K562 (cell line): Measurements from ENCODE around the gene KIAA1958. TPM values are rescaled to one million over a fixed set of nuclear protein-coding genes. Genes with fewer than 3 reads are reported as not detected.

Experiments used
- CCNT2 ChIP-seq: IDR thresholded peaks from 2 replicates; pipeline ENCODE4 v1.6.1; 2011; ENCODE audit warnings: borderline replicate concordance, low read depth, mild to moderate bottlenecking, moderate library complexity, mixed read lengths, low read length; ENCODE audit not compliant: insufficient read length; ENCODE audit errors: extremely low read depth
- ETV6 ChIP-seq, 3 experiments: fragments of 150-350 bp in 1 of 3; sonication (generic) in 1 of 3; formaldehyde crosslinking in 1 of 3; IDR thresholded peaks; 2 replicates each; pipeline versions ENCODE4 v1.6.1 to v1.8.0; 2014 to 2022; ENCODE audit warnings: borderline replicate concordance in 2 of 3, low read depth in 2 of 3, antibody characterized with exemption in 1 of 3, low read length in 1 of 3, mild to moderate bottlenecking in 1 of 3, missing genetic modification reagents in 1 of 3
- FOS ChIP-seq: IDR thresholded peaks from 3 replicates; pipeline ENCODE4 v1.6.1; 2011; ENCODE audit not compliant: insufficient read length; ENCODE audit errors: extremely low read depth
- GABPB2 ChIP-seq: fragments of 250-450 bp; sonication (Bioruptor Pico); conservative IDR thresholded peaks from 2 replicates; pipeline ENCODE4 v1.5.1; 2021; ENCODE audit warnings: mild to moderate bottlenecking
- JUN ChIP-seq, 2 experiments: sonication (generic) in 1 of 2; formaldehyde crosslinking in 1 of 2; IDR thresholded peaks; 2 replicates each; pipeline versions ENCODE4 v1.6.1 to v1.8.0; 2012 to 2022; ENCODE audit warnings: borderline replicate concordance in 2 of 2, mild to moderate bottlenecking in 2 of 2, improper control_type of control experiment in 1 of 2, low read depth in 1 of 2, low read length in 1 of 2, missing genetic modification reagents in 1 of 2
- KLF1 ChIP-seq: fragments of 450-650 bp; IDR thresholded peaks from 2 replicates; pipeline ENCODE4 v1.6.1; 2016; ENCODE audit warnings: missing genetic modification characterization, missing compliant biosample characterization
- PTBP1 ChIP-seq: fragments of 200-400 bp; formaldehyde crosslinking; IDR thresholded peaks from 2 replicates; pipeline ENCODE4 v1.6.1; 2017; ENCODE audit warnings: low read depth, low read length
- PURB ChIP-seq: sonication (generic); formaldehyde crosslinking; IDR thresholded peaks from 2 replicates; pipeline ENCODE4 v1.9.0; 2021; ENCODE audit warnings: low read depth, mild to moderate bottlenecking, missing genetic modification reagents
- SAP30 ChIP-seq: fragments of 200-600 bp; sonication (generic); IDR thresholded peaks from 2 replicates; pipeline ENCODE4 v1.6.1; 2012; ENCODE audit warnings: borderline replicate concordance, low read depth, mild to moderate bottlenecking, moderate library complexity, low read length, control low read depth, inconsistent platforms; ENCODE audit not compliant: insufficient read depth, poor library complexity, severe bottlenecking
- SLC30A9 ChIP-seq: fragments of 250-450 bp; sonication (Bioruptor Pico); IDR thresholded peaks from 2 replicates; pipeline ENCODE4 v1.8.0; 2022; ENCODE audit warnings: mild to moderate bottlenecking, moderate library complexity
- TCF7 ChIP-seq: sonication (generic); IDR thresholded peaks from 2 replicates; pipeline ENCODE4 v1.6.1; 2016; ENCODE audit warnings: antibody characterized with exemption, borderline replicate concordance
- ZNF165 ChIP-seq: fragments of 250-450 bp; sonication (Bioruptor Pico); IDR thresholded peaks from 2 replicates; pipeline ENCODE4 v1.4.0; 2020; ENCODE audit warnings: borderline replicate concordance
- ZNF239 ChIP-seq: fragments of 250-450 bp; sonication (Bioruptor Pico); IDR thresholded peaks from 2 replicates; pipeline ENCODE4 v1.4.0; 2020; ENCODE audit warnings: mild to moderate bottlenecking
- polyA plus RNA-seq, 8 experiments: library from polyadenylated mRNA; depleted of rRNA in 4 of 8; stranded (reverse) in 5 of 8; unstranded in 3 of 8; fragments of >200 nt; fragmentation: Nextera tagmentation in 2 of 8; fragmentation: Illumina TruSeq in 1 of 8; extraction: Ambion mirVana in 2 of 8; extraction: Trizol in 1 of 8; gene quantifications; 2 replicates each; pipeline versions ENCODE4 v1.2.1 to v1.2.3, GENCODE V29; 2011 to 2014; ENCODE audit warnings: inconsistent platforms in 1 of 8, missing spikeins in 1 of 8
- total RNA-seq, 7 experiments: library from RNA; depleted of rRNA in 6 of 7; stranded (reverse); fragments of >200 nt in 6 of 7; fragmentation: Illumina TruSeq in 2 of 7; extraction: Trizol in 2 of 7; gene quantifications; 2 replicates each; pipeline versions ENCODE4 v1.2.1 to v1.2.3, GENCODE V29; 2011 to 2021; ENCODE audit warnings: low replicate concordance in 1 of 7
- TF ChIP-seq, protein P1 (sequence below): sonication (generic); formaldehyde crosslinking; IDR thresholded peaks from 2 replicates; pipeline ENCODE4 v1.8.0; 2022; ENCODE audit warnings: mild to moderate bottlenecking, missing genetic modification reagents
- TF ChIP-seq, protein P2 (sequence below): sonication (generic); formaldehyde crosslinking; IDR thresholded peaks from 2 replicates; pipeline ENCODE4 v1.8.0; 2022; ENCODE audit warnings: missing genetic modification reagents, mild to moderate bottlenecking, borderline replicate concordance
- TF ChIP-seq, protein P3 (sequence below): fragments of 250-450 bp; sonication (Bioruptor Pico); IDR thresholded peaks from 2 replicates; pipeline ENCODE4 v1.4.0; 2020
- TF ChIP-seq, protein P4 (sequence below), 2 experiments: fragments of 200-800 bp in 1 of 2; sonication (Bioruptor generic) in 1 of 2; sonication (generic) in 1 of 2; formaldehyde crosslinking in 1 of 2; IDR thresholded peaks in 1 of 2; conservative IDR thresholded peaks in 1 of 2; 2 replicates each; pipeline versions ENCODE4 v1.5.0 to v1.6.1; 2016 to 2020; ENCODE audit warnings: missing compliant biosample characterization in 1 of 2, missing genetic modification characterization in 1 of 2, missing genetic modification reagents in 1 of 2
- TF ChIP-seq, protein P5 (sequence below): fragments of 250-450 bp; sonication (Bioruptor Pico); IDR thresholded peaks from 2 replicates; pipeline ENCODE4 v1.9.0; 2021; ENCODE audit warnings: mild to moderate bottlenecking

KIAA1958 gene
- total and polyA plus RNA-seq, 9 of the 15 experiments (the other 6 are each of a cell fraction or from before 2014, with no cell fraction given), result 1.1 to 16.0 (median 10.1) TPM

DNA sequence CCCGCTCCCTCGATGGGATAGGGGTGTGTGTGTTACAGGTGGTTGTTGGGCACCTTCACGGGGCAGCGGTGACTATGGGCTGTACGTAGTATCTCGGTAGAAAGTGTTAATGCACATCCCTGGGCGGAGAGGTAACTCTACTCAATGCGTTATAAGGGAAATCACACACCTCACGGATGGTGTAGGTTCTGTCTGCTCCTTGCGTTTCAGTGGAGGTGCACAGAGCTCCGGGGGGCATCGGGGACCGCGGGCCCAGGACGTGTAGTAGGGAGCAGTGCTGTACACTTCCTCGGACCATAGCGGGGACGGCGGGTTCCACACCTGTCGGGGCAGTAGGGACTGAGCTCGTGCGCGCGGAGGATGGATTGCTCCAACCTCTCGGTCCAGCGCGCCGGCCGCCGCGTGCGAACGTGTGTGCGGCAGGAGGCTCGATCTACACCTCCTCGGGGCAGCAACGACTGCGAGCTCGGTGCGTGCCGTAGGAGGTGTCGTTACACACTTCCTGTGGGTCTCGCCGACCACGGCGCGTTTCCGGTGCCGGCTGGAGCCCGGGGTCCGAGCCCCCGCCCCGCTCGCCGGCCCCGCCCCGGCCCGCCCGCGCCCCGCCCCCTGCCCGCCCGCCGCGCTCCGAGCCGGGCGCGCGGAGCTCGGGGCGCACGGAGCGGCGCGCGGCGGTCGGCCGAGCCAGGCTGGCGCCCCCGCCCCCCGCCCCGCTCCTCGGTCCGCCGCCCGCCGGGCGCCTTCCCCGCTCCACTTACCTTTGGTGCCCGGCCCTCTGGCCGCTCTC is at the start of gene KIAA1958 (continued):
- TF ChIP-seq, protein P1, sequence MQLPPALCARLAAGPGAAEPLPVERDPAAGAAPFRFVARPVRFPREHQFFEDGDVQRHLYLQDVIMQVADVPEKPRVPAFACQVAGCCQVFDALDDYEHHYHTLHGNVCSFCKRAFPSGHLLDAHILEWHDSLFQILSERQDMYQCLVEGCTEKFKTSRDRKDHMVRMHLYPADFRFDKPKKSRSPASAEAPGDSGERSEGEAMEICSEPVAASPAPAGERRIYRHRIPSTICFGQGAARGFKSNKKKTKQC (CRISPR knock-in tag), result peak; percentile 99
- TF ChIP-seq GABPB2 (CRISPR knock-in tag) (peak; percentile 76; the same call in 1 of the 2 replicates), TCF7 (no peak), CCNT2 (peak; percentile 66), PTBP1 (0 out of 2 replicates have a peak, but pooled peaks have one; percentile 29), JUN (IDR thresholded peaks at IDR 0.05; ENCODE audit: borderline replicate concordance, low read depth, low read length) (peak; percentile 46; the same call in 1 of the 2 replicates), JUN (CRISPR knock-in tag; IDR thresholded peaks at IDR 0.05; ENCODE audit: borderline replicate concordance) (peak; percentile 98; the same call in 1 of the 2 replicates), KLF1 (tag) (0 out of 2 replicates have a peak, but pooled peaks have one; percentile 47), SLC30A9 (CRISPR knock-in tag) (no peak), PURB (CRISPR knock-in tag) (no peak), FOS (no peak), SAP30 (peak; percentile 78), ZNF239 (CRISPR knock-in tag) (no peak), ETV6 (IDR thresholded peaks at IDR 0.05; ENCODE audit: borderline replicate concordance in 1 of 2, low read depth in 2 of 2, low read length in 1 of 2) (no peak), ETV6 (CRISPR knock-in tag; IDR thresholded peaks at IDR 0.05; ENCODE audit: borderline replicate concordance) (peak; percentile 98), ZNF165 (CRISPR knock-in tag) (0 out of 2 replicates have a peak, but pooled peaks have one; percentile 70)
- TF ChIP-seq, protein P2, sequence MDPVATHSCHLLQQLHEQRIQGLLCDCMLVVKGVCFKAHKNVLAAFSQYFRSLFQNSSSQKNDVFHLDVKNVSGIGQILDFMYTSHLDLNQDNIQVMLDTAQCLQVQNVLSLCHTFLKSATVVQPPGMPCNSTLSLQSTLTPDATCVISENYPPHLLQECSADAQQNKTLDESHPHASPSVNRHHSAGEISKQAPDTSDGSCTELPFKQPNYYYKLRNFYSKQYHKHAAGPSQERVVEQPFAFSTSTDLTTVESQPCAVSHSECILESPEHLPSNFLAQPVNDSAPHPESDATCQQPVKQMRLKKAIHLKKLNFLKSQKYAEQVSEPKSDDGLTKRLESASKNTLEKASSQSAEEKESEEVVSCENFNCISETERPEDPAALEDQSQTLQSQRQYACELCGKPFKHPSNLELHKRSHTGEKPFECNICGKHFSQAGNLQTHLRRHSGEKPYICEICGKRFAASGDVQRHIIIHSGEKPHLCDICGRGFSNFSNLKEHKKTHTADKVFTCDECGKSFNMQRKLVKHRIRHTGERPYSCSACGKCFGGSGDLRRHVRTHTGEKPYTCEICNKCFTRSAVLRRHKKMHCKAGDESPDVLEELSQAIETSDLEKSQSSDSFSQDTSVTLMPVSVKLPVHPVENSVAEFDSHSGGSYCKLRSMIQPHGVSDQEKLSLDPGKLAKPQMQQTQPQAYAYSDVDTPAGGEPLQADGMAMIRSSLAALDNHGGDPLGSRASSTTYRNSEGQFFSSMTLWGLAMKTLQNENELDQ (CRISPR knock-in tag), result peak; percentile 95
- TF ChIP-seq, protein P3, sequence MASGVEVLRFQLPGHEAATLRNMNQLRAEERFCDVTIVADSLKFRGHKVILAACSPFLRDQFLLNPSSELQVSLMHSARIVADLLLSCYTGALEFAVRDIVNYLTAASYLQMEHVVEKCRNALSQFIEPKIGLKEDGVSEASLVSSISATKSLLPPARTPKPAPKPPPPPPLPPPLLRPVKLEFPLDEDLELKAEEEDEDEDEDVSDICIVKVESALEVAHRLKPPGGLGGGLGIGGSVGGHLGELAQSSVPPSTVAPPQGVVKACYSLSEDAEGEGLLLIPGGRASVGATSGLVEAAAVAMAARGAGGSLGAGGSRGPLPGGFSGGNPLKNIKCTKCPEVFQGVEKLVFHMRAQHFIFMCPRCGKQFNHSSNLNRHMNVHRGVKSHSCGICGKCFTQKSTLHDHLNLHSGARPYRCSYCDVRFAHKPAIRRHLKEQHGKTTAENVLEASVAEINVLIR, result peak; percentile 58
- TF ChIP-seq, protein P4, sequence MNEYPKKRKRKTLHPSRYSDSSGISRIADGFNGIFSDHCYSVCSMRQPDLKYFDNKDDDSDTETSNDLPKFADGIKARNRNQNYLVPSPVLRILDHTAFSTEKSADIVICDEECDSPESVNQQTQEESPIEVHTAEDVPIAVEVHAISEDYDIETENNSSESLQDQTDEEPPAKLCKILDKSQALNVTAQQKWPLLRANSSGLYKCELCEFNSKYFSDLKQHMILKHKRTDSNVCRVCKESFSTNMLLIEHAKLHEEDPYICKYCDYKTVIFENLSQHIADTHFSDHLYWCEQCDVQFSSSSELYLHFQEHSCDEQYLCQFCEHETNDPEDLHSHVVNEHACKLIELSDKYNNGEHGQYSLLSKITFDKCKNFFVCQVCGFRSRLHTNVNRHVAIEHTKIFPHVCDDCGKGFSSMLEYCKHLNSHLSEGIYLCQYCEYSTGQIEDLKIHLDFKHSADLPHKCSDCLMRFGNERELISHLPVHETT (CRISPR knock-in tag; conservative IDR thresholded peaks at IDR 0.05 in 1 of 2, IDR thresholded peaks at IDR 0.05 in 1 of 2), result peak in 1 of 2 experiments; percentile 87; a peak in 2 of 4 replicates
- TF ChIP-seq, protein P5, sequence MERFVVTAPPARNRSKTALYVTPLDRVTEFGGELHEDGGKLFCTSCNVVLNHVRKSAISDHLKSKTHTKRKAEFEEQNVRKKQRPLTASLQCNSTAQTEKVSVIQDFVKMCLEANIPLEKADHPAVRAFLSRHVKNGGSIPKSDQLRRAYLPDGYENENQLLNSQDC (CRISPR knock-in tag), result 0 out of 2 replicates have a peak, but pooled peaks have one; percentile 25
